A673 (cell line): ENCODE results near the gene EIPR1. TPM values are rescaled to one million over a fixed set of nuclear protein-coding genes. Genes with fewer than 3 reads are reported as not detected.

Source experiments
- BruUV-seq: library from RNA; stranded (reverse); fragments of 400-500 nt; replicated peaks from 2 replicates; lab custom pipeline; 2021; lab: Mats Ljungman, UMichigan
- CTCF ChIA-PET: fragments of 300-600 bp; sonication (Branson Sonifier 250); formaldehyde crosslinking; loops from one replicate; lab custom pipeline; 2022; ENCODE audit warnings: antibody characterized with exemption; lab: Charles Lee
- POLR2A ChIA-PET: fragments of 300-600 bp; sonication (Branson Sonifier 250); formaldehyde crosslinking; loops from one replicate; lab custom pipeline; 2022; ENCODE audit warnings: antibody characterized with exemption; ENCODE audit not compliant: low non-redundant PET; lab: Charles Lee
- DNase-seq: peaks from one replicate; pipeline ENCODE4 v3.0.0-alpha.2; 2015; ENCODE audit warnings: low spot score
- H3K27ac ChIP-seq: fragments of 200-600 bp; sonication (generic); 2 replicates; pipeline ENCODE4 v1.5.1; 2016; ENCODE audit warnings: mixed run types, low read depth, mild to moderate bottlenecking, mixed read lengths, antibody characterized with exemption, low read length; ENCODE audit not compliant: poor library complexity, severe bottlenecking
- H3K27me3 ChIP-seq: fragments of 200-600 bp; sonication (generic); replicated peaks from 2 replicates; pipeline ENCODE4 v1.6.1; 2017; ENCODE audit warnings: mixed run types, low read depth, mild to moderate bottlenecking, mixed read lengths, antibody characterized with exemption, low read length; ENCODE audit not compliant: insufficient read depth, poor library complexity
- H3K36me3 ChIP-seq: fragments of 200-600 bp; sonication (generic); 2 replicates; pipeline ENCODE4 v1.6.1; 2016; ENCODE audit warnings: mixed run types, mild to moderate bottlenecking, mixed read lengths, antibody characterized with exemption, low read length; ENCODE audit not compliant: insufficient read depth, poor library complexity, severe bottlenecking
- H3K4me1 ChIP-seq: fragments of 200-600 bp; sonication (generic); 2 replicates; pipeline ENCODE4 v1.6.1; 2017; ENCODE audit warnings: mixed run types, mild to moderate bottlenecking, mixed read lengths, antibody characterized with exemption, low read length; ENCODE audit not compliant: insufficient read depth, poor library complexity, severe bottlenecking
- H3K4me3 ChIP-seq: fragments of 200-600 bp; sonication (generic); 2 replicates; pipeline ENCODE4 v1.5.1; 2016; ENCODE audit warnings: low read depth, mixed run types, mild to moderate bottlenecking, mixed read lengths, low read length; ENCODE audit not compliant: poor library complexity, severe bottlenecking
- H3K9me3 ChIP-seq: fragments of 200-600 bp; sonication (generic); 2 replicates; pipeline ENCODE4 v1.6.1; 2016; ENCODE audit warnings: mixed run types, low read depth, mild to moderate bottlenecking, mixed read lengths, antibody characterized with exemption, low read length; ENCODE audit not compliant: poor library complexity, severe bottlenecking
- EZH2 ChIP-seq: fragments of 200-600 bp; sonication (generic); IDR thresholded peaks from 2 replicates; pipeline ENCODE4 v1.6.1; 2017; ENCODE audit warnings: borderline replicate concordance, low read depth, mild to moderate bottlenecking, mixed read lengths, antibody characterized with exemption, low read length; ENCODE audit not compliant: poor library complexity, severe bottlenecking
- intact Hi-C: fragments of 100-400 bp; cut with micrococcal nuclease; formaldehyde crosslinking; loops from one replicate; pipeline ENCODE4 v1.10.0; 2022; ENCODE audit not compliant: unreplicated experiment
- total RNA-seq: library from RNA; stranded (reverse); gene quantifications from 2 replicates; pipeline ENCODE4 v1.2.3, GENCODE V29; 2021
- TF ChIP-seq, protein P1 (sequence below): fragments of 300-800, 200-600 bp; sonication (generic); conservative IDR thresholded peaks from 2 replicates; pipeline ENCODE4 v1.5.1; 2017; ENCODE audit warnings: low read depth, mild to moderate bottlenecking, antibody characterized with exemption, low read length, moderate library complexity, mixed read lengths

The EIPR1 gene
- total RNA-seq, 1 experiment from 2014 or later: 37.0 TPM

DNA sequence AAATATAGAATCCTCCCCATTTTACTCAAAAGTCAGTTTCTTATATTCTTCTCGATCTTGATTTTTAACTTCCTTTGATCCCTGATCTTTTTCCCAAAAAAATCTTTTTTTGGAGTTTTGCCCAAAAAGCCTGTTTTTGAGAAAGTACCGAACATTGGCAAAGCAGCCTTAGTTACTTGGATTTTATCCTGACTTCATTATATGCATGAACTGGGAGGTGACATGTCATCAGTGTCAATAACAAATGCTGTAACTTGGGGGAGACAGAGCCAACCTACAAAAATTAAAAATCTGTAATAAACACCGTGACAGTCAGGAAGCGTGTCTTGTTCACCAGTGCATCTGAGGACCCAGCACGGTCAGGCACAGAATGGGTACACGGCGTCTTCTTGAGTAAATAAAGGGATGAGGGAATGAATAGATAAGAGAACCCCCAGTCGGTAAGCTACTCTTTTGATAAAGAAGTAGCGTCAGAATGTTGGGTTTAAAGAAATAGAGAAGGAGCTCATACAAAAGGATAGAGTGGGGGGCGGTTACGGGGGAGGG lies 26.8 kb upstream of the EIPR1 start:
- POLR2A ChIA-PET: no interaction called here
- no peak for DNase-seq

DNA sequence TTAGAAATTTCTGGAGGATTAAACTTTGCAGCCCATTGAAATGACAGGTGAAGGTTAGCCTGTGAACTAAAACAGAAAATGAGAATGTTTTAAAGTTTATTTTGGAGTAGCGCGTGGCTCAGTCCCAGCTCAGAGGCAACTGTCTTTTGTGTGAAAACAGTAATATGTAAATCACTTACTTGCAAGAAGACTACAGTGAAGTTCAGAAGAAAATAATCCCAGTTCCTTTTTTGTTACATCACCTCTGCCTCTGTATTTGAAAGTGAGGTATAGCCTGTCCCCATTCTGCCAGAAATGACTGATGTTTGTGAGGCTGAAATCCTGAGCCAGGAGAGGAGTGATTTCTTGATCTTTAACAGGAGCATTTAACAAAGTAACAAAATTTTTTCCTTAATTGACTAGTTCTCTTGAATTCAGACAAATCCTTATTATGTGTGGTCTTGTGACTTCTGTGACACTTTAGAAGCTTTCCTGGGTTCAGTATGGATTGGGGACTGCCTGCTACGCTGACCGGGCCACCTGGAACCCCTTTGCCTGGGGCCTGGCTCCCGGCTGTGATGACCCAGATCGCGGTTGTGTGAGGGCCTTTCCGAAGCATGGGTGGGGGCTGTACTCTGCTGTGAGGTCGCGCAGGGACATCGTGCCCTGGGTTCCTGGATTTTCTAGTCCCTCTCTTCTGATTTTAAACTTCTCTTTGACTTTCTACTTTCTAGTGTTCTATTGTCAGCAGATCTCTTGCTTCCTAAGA lies 26.1 kb upstream of the EIPR1 start:
- CTCF ChIA-PET: no interaction called here
- no peaks in the 10 kb centered on the region for H3K4me1 ChIP-seq
- intact Hi-C loops: no loop called here
- no peak overlapping the region for H3K27ac ChIP-seq
- TF ChIP-seq EZH2: no peak
- TF ChIP-seq, protein P1, sequence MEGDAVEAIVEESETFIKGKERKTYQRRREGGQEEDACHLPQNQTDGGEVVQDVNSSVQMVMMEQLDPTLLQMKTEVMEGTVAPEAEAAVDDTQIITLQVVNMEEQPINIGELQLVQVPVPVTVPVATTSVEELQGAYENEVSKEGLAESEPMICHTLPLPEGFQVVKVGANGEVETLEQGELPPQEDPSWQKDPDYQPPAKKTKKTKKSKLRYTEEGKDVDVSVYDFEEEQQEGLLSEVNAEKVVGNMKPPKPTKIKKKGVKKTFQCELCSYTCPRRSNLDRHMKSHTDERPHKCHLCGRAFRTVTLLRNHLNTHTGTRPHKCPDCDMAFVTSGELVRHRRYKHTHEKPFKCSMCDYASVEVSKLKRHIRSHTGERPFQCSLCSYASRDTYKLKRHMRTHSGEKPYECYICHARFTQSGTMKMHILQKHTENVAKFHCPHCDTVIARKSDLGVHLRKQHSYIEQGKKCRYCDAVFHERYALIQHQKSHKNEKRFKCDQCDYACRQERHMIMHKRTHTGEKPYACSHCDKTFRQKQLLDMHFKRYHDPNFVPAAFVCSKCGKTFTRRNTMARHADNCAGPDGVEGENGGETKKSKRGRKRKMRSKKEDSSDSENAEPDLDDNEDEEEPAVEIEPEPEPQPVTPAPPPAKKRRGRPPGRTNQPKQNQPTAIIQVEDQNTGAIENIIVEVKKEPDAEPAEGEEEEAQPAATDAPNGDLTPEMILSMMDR: no peak
- no peaks in the 10 kb centered on the region for H3K27me3 ChIP-seq
- no peak for DNase-seq
- H3K4me3 ChIP-seq: no peak overlapping the region
- BruUV-seq: no TSS peak
- H3K36me3 ChIP-seq: peaks cover 24% of the 10 kb centered on the region
- POLR2A ChIA-PET: no interaction called here
- H3K9me3 ChIP-seq: no peaks in the 10 kb centered on the region

More for the DNA sequence above, 26.8 kb upstream of the EIPR1 start:
- TF ChIP-seq EZH2: no peak
- TF ChIP-seq, protein P1: no peak
- Histone ChIP-seq H3K4me1 (no peaks in the 10 kb centered on the region), H3K4me3 (no peak overlapping the region), H3K36me3 (peaks cover 24% of the 10 kb centered on the region), H3K27ac (no peak overlapping the region), H3K9me3 (no peaks in the 10 kb centered on the region), H3K27me3 (no peaks in the 10 kb centered on the region)
- CTCF ChIA-PET: interaction anchor here (0.6 kb wide), 1 partner anchor 77 kb away, joined by 5 read pairs; no protein-coding TSS in a partner anchor
- BruUV-seq: no TSS peak
- intact Hi-C loops: no loop called here

DNA sequence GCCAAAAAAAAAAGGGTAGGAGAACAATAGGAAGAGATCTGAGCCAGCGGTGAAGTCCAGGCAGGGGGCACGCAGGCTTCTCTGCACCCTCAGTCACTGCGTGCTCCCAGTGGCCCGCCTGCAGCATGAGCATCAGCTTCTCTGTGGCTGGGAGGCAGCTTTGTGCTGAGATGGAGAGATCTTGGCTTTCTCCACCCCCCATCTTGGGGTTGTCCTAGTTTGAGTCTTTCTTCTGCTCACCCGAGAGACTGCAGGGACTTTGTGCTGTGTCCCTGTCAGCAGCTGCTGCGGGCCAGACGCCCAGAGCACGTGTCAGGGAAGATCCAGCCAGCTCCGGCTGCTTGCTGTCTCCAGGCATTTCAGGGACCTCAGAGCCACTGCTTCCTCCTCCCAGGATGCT lies 22.2 kb upstream of the EIPR1 start:
- no TSS peak for BruUV-seq
- no peak for DNase-seq
- POLR2A ChIA-PET: no interaction called here
- intact Hi-C loops: no loop called here
- TF ChIP-seq, protein P1: no peak
- no peak for TF ChIP-seq EZH2
- Histone ChIP-seq H3K27me3 (no peaks in the 10 kb centered on the region), H3K27ac (no peak overlapping the region), H3K4me3 (no peak overlapping the region), H3K4me1 (no peaks in the 10 kb centered on the region), H3K36me3 (peaks cover 44% of the 10 kb centered on the region), H3K9me3 (peaks cover 32% of the 10 kb centered on the region)
- CTCF ChIA-PET: no interaction called here
